IPS-NIHi7 (cell line): ENCODE data around the gene WDR7.

Source experiments
- DNase-seq: peaks from one replicate; pipeline ENCODE4 v3.0.0; 2012; ENCODE audit warnings: mixed read lengths; ENCODE audit errors: extremely low spot score

WDR7 gene

DNA sequence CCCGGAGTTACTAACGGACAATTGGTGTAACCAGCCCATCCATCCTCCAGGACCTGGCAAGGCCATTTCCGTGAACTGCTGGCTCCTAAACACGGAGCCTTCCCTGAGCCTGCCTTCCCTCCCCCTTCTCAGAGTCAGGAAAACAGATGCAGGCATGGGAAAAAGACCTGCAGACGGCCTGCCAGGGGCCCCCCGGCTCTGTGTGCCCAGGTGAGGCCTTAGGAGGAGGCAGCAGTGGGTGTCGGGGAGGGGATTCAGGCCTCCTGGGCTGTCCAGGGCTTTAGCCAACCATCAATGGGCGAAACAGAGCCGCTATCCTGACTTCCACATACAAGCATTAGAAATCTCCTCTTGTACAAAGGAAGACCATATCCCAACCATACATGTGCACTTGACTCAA is 427.5 kb downstream of the WDR7 start:
- no peak for DNase-seq

- no peak for DNase-seq
Measured at GRCh38 chr18:57080479-57080878, 429.3 kb downstream of the WDR7 start.

DNA sequence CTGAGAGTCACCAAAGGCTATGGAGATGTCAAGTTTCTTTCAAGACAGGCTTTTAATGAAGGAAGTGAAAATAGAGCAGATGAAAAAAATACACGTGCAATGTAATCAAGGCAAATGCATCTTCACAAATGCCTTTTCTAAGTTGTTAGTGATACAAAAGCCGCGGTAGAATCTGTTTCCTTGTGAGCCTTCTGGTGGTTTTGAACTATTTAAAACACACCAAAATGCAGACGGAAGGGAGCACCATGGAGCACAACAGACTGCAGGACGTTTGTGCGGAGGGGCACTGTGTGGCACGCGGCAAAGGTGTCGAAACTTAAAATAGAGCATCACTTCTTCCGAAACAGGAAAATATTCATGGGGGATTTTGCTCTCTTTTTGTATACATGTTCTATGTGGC is 430.7 kb downstream of the WDR7 start:
- DNase-seq = no peak

- DNase-seq = no peak
Measured at GRCh38 chr18:57083485-57083884, 432.3 kb downstream of the WDR7 start.

DNA sequence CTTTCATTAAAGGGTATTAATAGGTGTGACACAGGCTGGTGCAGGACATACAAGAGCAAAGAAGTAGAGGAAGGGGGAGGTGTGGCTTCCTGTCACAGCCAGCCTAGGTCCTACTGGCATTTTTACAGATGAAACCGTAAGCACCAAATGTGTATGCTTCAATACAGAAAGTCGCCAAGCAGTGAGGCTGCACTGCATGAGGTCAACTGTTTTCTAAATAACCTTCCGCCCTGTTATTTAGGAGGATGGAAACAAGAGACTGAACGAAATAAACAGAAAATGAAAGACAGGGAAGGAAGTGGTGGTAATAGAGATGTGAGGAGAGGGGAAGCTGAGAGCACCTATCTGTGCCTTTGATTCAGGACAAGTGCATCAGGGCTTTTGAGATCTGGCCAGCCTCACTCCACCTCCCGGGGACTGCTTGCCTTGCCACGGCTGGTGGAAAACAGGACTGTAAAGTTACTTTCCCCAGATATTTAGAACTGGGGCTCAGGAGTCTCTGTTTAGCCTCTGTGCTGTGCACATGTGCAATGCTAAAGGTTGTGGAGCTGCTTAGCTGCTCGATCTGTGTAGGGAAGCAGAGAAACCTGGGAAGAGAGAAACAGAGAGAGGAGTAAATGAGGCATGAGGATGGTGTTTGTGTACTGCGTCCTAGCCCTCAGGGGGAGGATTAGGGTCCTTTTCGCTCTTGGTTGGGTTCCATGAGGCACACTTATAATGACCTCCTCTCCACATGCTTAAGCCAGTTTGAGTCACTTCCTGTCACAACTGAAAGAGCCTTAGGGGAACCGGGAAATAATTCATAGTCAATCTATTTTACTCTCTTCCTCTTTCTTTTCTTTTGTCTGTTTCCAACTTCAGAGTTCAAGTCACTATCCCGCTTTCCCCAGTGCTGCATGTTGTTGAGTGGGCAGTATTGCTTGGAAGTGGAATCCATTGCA is 433.4 kb downstream of the WDR7 start:
- DNase-seq = no peak

DNA sequence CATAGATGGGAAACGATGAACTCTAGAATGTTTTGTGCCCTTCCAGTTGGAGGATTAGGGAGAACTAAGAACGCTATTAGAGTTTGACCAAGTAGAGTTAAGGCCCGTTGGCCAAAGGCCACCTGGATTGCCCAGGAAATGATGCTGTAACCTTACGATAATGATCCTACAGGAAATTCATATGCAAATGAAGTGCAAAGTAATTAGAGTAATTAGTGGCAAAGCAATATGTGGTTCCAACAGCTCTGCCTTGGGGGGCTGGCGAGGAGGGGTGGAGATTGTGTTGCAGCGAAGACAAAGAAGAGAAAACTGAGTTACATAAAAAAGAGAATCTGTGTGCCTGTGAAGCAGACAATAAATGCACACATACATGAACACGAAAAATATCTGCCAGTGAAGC is 434.2 kb downstream of the WDR7 start:
- no peak for DNase-seq

DNA sequence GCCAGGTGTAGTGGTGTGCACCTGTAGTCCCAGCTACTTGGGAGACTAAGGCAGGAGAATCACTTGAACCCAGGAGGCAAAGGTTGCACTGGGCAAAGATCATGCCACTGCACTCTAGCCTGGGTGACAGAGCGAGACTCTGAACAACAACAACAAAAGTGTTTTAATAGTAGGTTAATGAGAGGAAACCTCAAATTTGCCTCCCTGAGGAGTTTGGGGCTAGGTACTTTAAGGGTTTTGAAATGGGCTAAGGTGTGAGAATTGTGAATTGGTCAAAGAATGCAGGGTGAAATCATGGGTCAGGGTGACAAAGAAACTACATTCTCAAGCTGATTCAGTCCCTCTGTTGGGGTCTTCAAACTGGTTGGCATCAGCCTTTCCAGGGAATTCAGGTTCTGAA is 435.0 kb downstream of the WDR7 start:
- DNase-seq = no peak
